RPMI7951 (cell line): Measurements from ENCODE around the gene PRKG1. TPM values are rescaled to one million over a fixed set of nuclear protein-coding genes. Genes with fewer than 3 reads are reported as not detected.
"Not testable (repeated sequence)": the region's sequence is repeated elsewhere in the genome, so short reads cannot be mapped to it uniquely, and the experiment has no call there.

Source experiments
- DNase-seq: peaks from one replicate; pipeline ENCODE4 v3.0.0-alpha.2; 2012; ENCODE audit warnings: low read depth
- total RNA-seq: library from RNA; depleted of rRNA; stranded (reverse); fragments of >200 nt; shearing (Covaris generic); gene quantifications from 2 replicates; pipeline ENCODE4 v1.2.3, GENCODE V29; 2014

The PRKG1 gene
- total RNA-seq, 1 experiment from 2014 or later = 0.12 TPM

- DNase-seq = no peak
Measured at GRCh38 chr10:51653025-51653424, 578.7 kb downstream of the PRKG1 start.

GRCh38 chr10:51654918-51655317, 580.6 kb downstream of the PRKG1 start:
- no peak for DNase-seq

- no peak for DNase-seq
Measured at GRCh38 chr10:51656503-51656902, 582.2 kb downstream of the PRKG1 start.

- no peak for DNase-seq
Measured at GRCh38 chr10:51658000-51658399, 583.7 kb downstream of the PRKG1 start.

- DNase-seq = no peak
Measured at GRCh38 chr10:51659344-51659743, 585.1 kb downstream of the PRKG1 start.

- no peak for DNase-seq
Measured at GRCh38 chr10:51663086-51663485, 588.8 kb downstream of the PRKG1 start.

GRCh38 chr10:51666456-51666855, 592.2 kb downstream of the PRKG1 start:
- no peak for DNase-seq

GRCh38 chr10:51667678-51668335, 593.5 kb downstream of the PRKG1 start:
- DNase-seq = peak; percentile 21

- no peak for DNase-seq
Measured at GRCh38 chr10:51668336-51668689, 594.0 kb downstream of the PRKG1 start.

GRCh38 chr10:51669041-51669440, 594.8 kb downstream of the PRKG1 start:
- DNase-seq = no peak

GRCh38 chr10:51672039-51672535, 597.8 kb downstream of the PRKG1 start:
- DNase-seq = no peak

- no peak for DNase-seq
Measured at GRCh38 chr10:51675088-51675487, 600.8 kb downstream of the PRKG1 start.

- DNase-seq = no peak
Measured at GRCh38 chr10:51679841-51680240, 605.6 kb downstream of the PRKG1 start.

GRCh38 chr10:51683031-51683691, 608.9 kb downstream of the PRKG1 start:
- DNase-seq = no peak

- DNase-seq = peak; percentile 7
Measured at GRCh38 chr10:51685768-51686167, 611.5 kb downstream of the PRKG1 start.

GRCh38 chr10:51687296-51687695, 613.0 kb downstream of the PRKG1 start:
- DNase-seq = no peak

- not testable (repeated sequence) for DNase-seq
Measured at GRCh38 chr10:51688826-51689225, 614.5 kb downstream of the PRKG1 start.

- no peak for DNase-seq
Measured at GRCh38 chr10:51689536-51689935, 615.2 kb downstream of the PRKG1 start.

GRCh38 chr10:51691135-51691534, 616.8 kb downstream of the PRKG1 start:
- DNase-seq = no peak

- DNase-seq = no peak
Measured at GRCh38 chr10:51694086-51694768, 619.9 kb downstream of the PRKG1 start.

- no peak for DNase-seq
Measured at GRCh38 chr10:51696251-51696650, 622.0 kb downstream of the PRKG1 start.

- DNase-seq = no peak
Measured at GRCh38 chr10:51698473-51699063, 624.3 kb downstream of the PRKG1 start.

- DNase-seq = no peak
Measured at GRCh38 chr10:51699145-51699474, 624.8 kb downstream of the PRKG1 start.
